K562 (cell line): ENCODE data around the gene KNG1. TPM values are rescaled to one million over a fixed set of nuclear protein-coding genes. Genes with fewer than 3 reads are reported as not detected.

ENCODE experiments used
- ATAC-seq: fragments of 200-7000 bp; cut with Tn5 transposase; 3 replicates; pipeline ENCODE4 v1.9.1; 2020; ENCODE audit warnings: moderate library complexity
- BruUV-seq: library from RNA; stranded (reverse); fragments of 400-500 nt; replicated peaks from 2 replicates; lab custom pipeline; 2021; lab: Mats Ljungman, UMichigan
- CTCF ChIA-PET: fragments of 300-600 bp; formaldehyde crosslinking; extraction: SDS; loops from one replicate; lab custom pipeline; 2021; ENCODE audit warnings: low intra/inter-chr PET ratio; lab: Yijun Ruan, JAX
- POLR2A ChIA-PET: fragments of 300-600, 350-650 bp; sonication (Branson Sonifier 250); formaldehyde crosslinking; extraction: SDS; loops from one replicate; lab custom pipeline; 2021; ENCODE audit warnings: antibody characterized with exemption, inconsistent platforms; lab: Yijun Ruan, JAX
- DNase-seq, 4 experiments: peaks; one replicate each; pipeline versions ENCODE4 v3.0.0 to v3.0.0-alpha.2; 2011 to 2018; ENCODE audit warnings: low spot score in 3 of 4, mixed read lengths in 3 of 4; ENCODE audit errors: extremely low read depth in 1 of 4
- FAIRE-seq: peaks from 2 replicates; lab custom pipeline; 2011; peaks lifted over from hg19 to GRCh38; lab: Jason Lieb, UNC
- H2AFZ ChIP-seq: 2 replicates; pipeline ENCODE4 v1.6.0; 2011; ENCODE audit warnings: low read depth, low read length, control low read depth, inconsistent platforms
- H3K27ac ChIP-seq: fragments of 200-600 bp; 3 replicates; pipeline ENCODE4 v1.8.0; 2011; ENCODE audit warnings: low read depth, mild to moderate bottlenecking, control low read depth, inconsistent platforms, low read length, moderate library complexity, mixed read lengths; ENCODE audit errors: extremely low read depth
- H3K27me3 ChIP-seq, 2 experiments: fragments of 300-600 bp in 1 of 2; 2 replicates in 1 of 2; 3 replicates in 1 of 2; pipeline versions ENCODE4 v1.6.0 to v1.8.0; 2011; ENCODE audit warnings: inconsistent platforms in 2 of 2, low read length in 2 of 2, mild to moderate bottlenecking in 1 of 2, mixed read lengths in 1 of 2, moderate library complexity in 1 of 2; ENCODE audit not compliant: control insufficient read depth in 2 of 2, insufficient read depth in 2 of 2
- H3K36me3 ChIP-seq: fragments of 300-600 bp; 3 replicates; pipeline ENCODE4 v1.8.0; 2011; ENCODE audit warnings: mild to moderate bottlenecking, low read length, inconsistent platforms; ENCODE audit not compliant: control insufficient read depth, insufficient read depth
- H3K4me1 ChIP-seq, 2 experiments: fragments of 200-600 bp in 1 of 2; replicated peaks in 1 of 2; 2 replicates in 1 of 2; 3 replicates in 1 of 2; pipeline versions ENCODE4 v1.5.1 to v1.8.0; 2011; ENCODE audit warnings: inconsistent platforms in 2 of 2, low read length in 2 of 2, mild to moderate bottlenecking in 1 of 2, mixed read lengths in 1 of 2, moderate library complexity in 1 of 2; ENCODE audit not compliant: control insufficient read depth in 2 of 2, insufficient read depth in 2 of 2
- H3K4me2 ChIP-seq: 2 replicates; pipeline ENCODE4 v1.6.1; 2011; ENCODE audit warnings: low read length, control low read depth, inconsistent platforms, mixed read lengths; ENCODE audit not compliant: insufficient read depth
- H3K4me3 ChIP-seq: fragments of 200-600 bp; sonication (generic), shearing (Covaris generic); 2 replicates; pipeline ENCODE4 v1.5.1; 2016; ENCODE audit warnings: control low read depth, inconsistent platforms
- H3K79me2 ChIP-seq: fragments of 200-600 bp; 3 replicates; pipeline ENCODE4 v1.8.0; 2011; ENCODE audit warnings: low read length, inconsistent platforms; ENCODE audit not compliant: control insufficient read depth, insufficient read depth
- H3K9ac ChIP-seq, 2 experiments: 2 replicates each; pipeline versions ENCODE4 v1.6.0 to v1.6.1; 2011; ENCODE audit warnings: low read depth in 2 of 2, low read length in 2 of 2, control low read depth in 1 of 2, inconsistent platforms in 1 of 2, mild to moderate bottlenecking in 1 of 2, mixed read lengths in 1 of 2; ENCODE audit not compliant: insufficient read depth in 1 of 2
- H3K9me1 ChIP-seq: one replicate; pipeline ENCODE4 v1.6.0; 2011; ENCODE audit warnings: inconsistent platforms, mild to moderate bottlenecking, low read length, moderate library complexity; ENCODE audit not compliant: control insufficient read depth, insufficient read depth
- H3K9me3 ChIP-seq: replicated peaks from 2 replicates; pipeline ENCODE4 v1.5.1; 2011; ENCODE audit warnings: low read depth, low read length, inconsistent platforms; ENCODE audit not compliant: control insufficient read depth, insufficient read depth
- H4K20me1 ChIP-seq: replicated peaks from 2 replicates; pipeline ENCODE4 v1.6.1; 2011; ENCODE audit warnings: low read length, inconsistent platforms, mixed read lengths; ENCODE audit not compliant: control insufficient read depth, insufficient read depth
- CCAR2 ChIP-seq: fragments of 200-400 bp; formaldehyde crosslinking; IDR thresholded peaks from 2 replicates; pipeline ENCODE4 v1.6.1; 2017; ENCODE audit warnings: mild to moderate bottlenecking, low read depth, low read length
- GABPB1 ChIP-seq: sonication (generic); formaldehyde crosslinking; IDR thresholded peaks from 2 replicates; pipeline ENCODE4 v1.8.0; 2022; ENCODE audit warnings: mild to moderate bottlenecking, missing genetic modification reagents
- L3MBTL2 ChIP-seq: fragments of 450-650 bp; IDR thresholded peaks from 2 replicates; pipeline ENCODE4 v1.6.1; 2016; ENCODE audit warnings: mild to moderate bottlenecking, moderate library complexity
- MECOM ChIP-seq: fragments of 250-450 bp; sonication (Bioruptor Pico); IDR thresholded peaks from 2 replicates; pipeline ENCODE4 v1.8.0; 2022; ENCODE audit warnings: inconsistent platforms
- PHF20 ChIP-seq: fragments of 450-650 bp; IDR thresholded peaks from 2 replicates; pipeline ENCODE4 v1.6.1; 2018; ENCODE audit not compliant: partially characterized antibody
- RBM22 ChIP-seq: fragments of 200-400 bp; formaldehyde crosslinking; IDR thresholded peaks from 2 replicates; pipeline ENCODE4 v1.6.1; 2018; ENCODE audit warnings: low read length, low read depth; ENCODE audit not compliant: poor library complexity, severe bottlenecking
- ZNF263 ChIP-seq: sonication (generic); formaldehyde crosslinking; IDR thresholded peaks from 2 replicates; pipeline ENCODE4 v1.8.0; 2022; ENCODE audit warnings: mild to moderate bottlenecking, missing genetic modification reagents, borderline replicate concordance
- ZNF282 ChIP-seq: sonication (generic); formaldehyde crosslinking; IDR thresholded peaks from 2 replicates; pipeline ENCODE4 v1.8.1; 2023; ENCODE audit warnings: missing genetic modification reagents
- WGBS: fragments of 100-300 bp; shearing (Covaris generic); methylation state at CpG from one replicate; pipeline ENCODE4 v1.1.6; 2016; ENCODE audit warnings: low coverage, mixed read lengths; ENCODE audit not compliant: insufficient coverage; ENCODE audit errors: missing lambda C conversion rate; 5-methylcytosine and 5-hydroxymethylcytosine counted together
- in situ Hi-C: fragments of 300-500 bp; cut with MboI; formaldehyde crosslinking; loops from 4 replicates; pipeline ENCODE4 v1.15.0; 2018; ENCODE audit warnings: inconsistent platforms, mixed read lengths
- intact Hi-C: fragments of 100-400 bp; cut with micrococcal nuclease; formaldehyde crosslinking; loops from 2 replicates; pipeline ENCODE4 v1.14.2; 2022
- polyA plus RNA-seq, 8 experiments: library from polyadenylated mRNA; depleted of rRNA in 4 of 8; stranded (reverse) in 5 of 8; unstranded in 3 of 8; fragments of >200 nt; fragmentation: Nextera tagmentation in 2 of 8; fragmentation: Illumina TruSeq in 1 of 8; extraction: Ambion mirVana in 2 of 8; extraction: Trizol in 1 of 8; gene quantifications; 2 replicates each; pipeline versions ENCODE4 v1.2.1 to v1.2.3, GENCODE V29; 2011 to 2014; ENCODE audit warnings: inconsistent platforms in 1 of 8, missing spikeins in 1 of 8
- total RNA-seq, 7 experiments: library from RNA; depleted of rRNA in 6 of 7; stranded (reverse); fragments of >200 nt in 6 of 7; fragmentation: Illumina TruSeq in 2 of 7; extraction: Trizol in 2 of 7; gene quantifications; 2 replicates each; pipeline versions ENCODE4 v1.2.1 to v1.2.3, GENCODE V29; 2011 to 2021; ENCODE audit warnings: low replicate concordance in 1 of 7
- TF ChIP-seq, protein P1 (sequence below), 2 experiments: IDR thresholded peaks in 1 of 2; conservative IDR thresholded peaks in 1 of 2; 2 replicates each; pipeline ENCODE4 v1.6.1; 2016; ENCODE audit warnings: low read depth in 2 of 2, mild to moderate bottlenecking in 1 of 2, missing compliant biosample characterization in 1 of 2, missing genetic modification characterization in 1 of 2, moderate library complexity in 1 of 2

Gene KNG1
- total and polyA plus RNA-seq, 9 of the 15 experiments (the other 6 are each of a cell fraction or from before 2014, with no cell fraction given): 0.09 TPM; not detected in 8

DNA sequence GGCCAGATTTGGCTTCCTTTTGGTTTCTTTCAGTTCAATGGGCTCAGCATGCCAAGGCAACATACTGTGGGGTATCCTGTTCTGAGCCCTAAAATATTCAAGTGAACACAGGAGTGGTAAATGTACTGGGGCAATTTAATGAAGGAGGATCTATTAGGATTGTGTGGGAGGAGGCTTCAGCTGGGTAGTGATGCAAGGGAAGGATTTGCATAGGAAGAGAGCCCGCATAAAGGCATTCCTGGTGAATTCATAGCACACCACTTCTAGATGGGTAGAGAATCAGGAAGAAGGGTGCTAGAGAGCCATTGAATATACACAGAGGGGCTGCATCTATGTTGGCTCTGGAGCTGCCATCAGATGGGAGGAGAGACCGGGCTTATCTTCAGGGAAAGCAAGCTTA is 20.6 kb upstream of the KNG1 start (continued):
- TF ChIP-seq ZNF263: no peak
- no peak for TF ChIP-seq GABPB1 (CRISPR knock-in tag)
- TF ChIP-seq L3MBTL2: no peak
- TF ChIP-seq MECOM (CRISPR knock-in tag): no peak
- TF ChIP-seq CCAR2: no peak
- TF ChIP-seq, all 486 proteins: peak for 0

DNA sequence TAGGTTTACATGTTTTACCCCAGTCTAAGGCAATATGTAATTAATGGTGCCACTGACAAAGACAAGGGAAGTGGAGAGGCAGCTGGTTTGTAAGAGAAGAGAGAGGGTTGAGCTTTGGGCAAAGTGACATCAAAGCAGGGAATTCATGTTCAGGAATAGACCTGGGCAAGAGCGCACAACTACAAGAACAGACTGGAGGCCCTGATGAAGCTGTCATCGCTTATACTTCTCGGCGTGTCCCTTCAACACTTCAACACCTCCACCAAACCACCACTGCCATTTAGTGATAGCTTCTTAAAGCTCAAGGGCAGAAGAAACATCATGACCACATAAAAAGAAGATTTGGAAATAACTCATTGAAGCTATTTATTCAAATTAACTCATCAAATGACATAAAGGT is 19.6 kb upstream of the KNG1 start:
- Histone ChIP-seq H3K9me1 (peaks cover 2% of the 10 kb centered on the region), H2AFZ (no peak overlapping the region)
- intact Hi-C loops (loop anchor here (5.0 kb wide), 1 partner anchor 55 kb away; no protein-coding TSS in a partner anchor), in situ Hi-C loops (no loop called here)
- TF ChIP-seq RBM22 (no peak), ZNF282 (no peak), PHF20 (no peak)
- TF ChIP-seq, protein P1, sequence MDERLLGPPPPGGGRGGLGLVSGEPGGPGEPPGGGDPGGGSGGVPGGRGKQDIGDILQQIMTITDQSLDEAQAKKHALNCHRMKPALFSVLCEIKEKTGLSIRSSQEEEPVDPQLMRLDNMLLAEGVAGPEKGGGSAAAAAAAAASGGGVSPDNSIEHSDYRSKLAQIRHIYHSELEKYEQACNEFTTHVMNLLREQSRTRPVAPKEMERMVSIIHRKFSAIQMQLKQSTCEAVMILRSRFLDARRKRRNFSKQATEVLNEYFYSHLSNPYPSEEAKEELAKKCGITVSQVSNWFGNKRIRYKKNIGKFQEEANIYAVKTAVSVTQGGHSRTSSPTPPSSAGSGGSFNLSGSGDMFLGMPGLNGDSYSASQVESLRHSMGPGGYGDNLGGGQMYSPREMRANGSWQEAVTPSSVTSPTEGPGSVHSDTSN (CRISPR knock-in tag; IDR thresholded peaks at IDR 0.05; ENCODE audit: low read depth): no peak
- TF ChIP-seq, protein P1 (tag; conservative IDR thresholded peaks at IDR 0.05; ENCODE audit: low read depth): peak; percentile 52
- TF ChIP-seq, all 486 proteins: peak for 1
- no peak overlapping the region for H3K4me2 ChIP-seq
- H3K4me3 ChIP-seq: no peak overlapping the region
- CTCF ChIA-PET: no interaction called here
- peaks cover 4 to 17% of the 10 kb centered on the region in 2 experiments; a peak in 4 of 5 replicates for H3K4me1 ChIP-seq
- no peak overlapping the region for H3K27ac ChIP-seq
- WGBS: 66% methylated on average over 4 of the region's 4 CpGs
- no peaks in the 10 kb centered on the region for H3K9me3 ChIP-seq
- DNase-seq (no peak), FAIRE-seq (no peak), ATAC-seq (no peak)
- no peak overlapping the region for H3K9ac ChIP-seq
- peaks cover 6% of the 10 kb centered on the region for H4K20me1 ChIP-seq
- BruUV-seq: no TSS peak
- POLR2A ChIA-PET: no interaction called here
- peaks cover 4 to 13% of the 10 kb centered on the region in 2 experiments; a peak in 3 of 5 replicates for H3K27me3 ChIP-seq
- no peaks in the 10 kb centered on the region for H3K36me3 ChIP-seq
- H3K79me2 ChIP-seq: no peaks in the 10 kb centered on the region
